ENCODE results near the gene OR2Z1. TPM values are rescaled to one million over a fixed set of nuclear protein-coding genes. Genes with fewer than 3 reads are reported as not detected.

OR2Z1 gene
- total and polyA plus RNA-seq, 2 of the 13 experiments (the other 11 are each of a cell fraction or from before 2014, with no cell fraction given) = not detected

GRCh38 chr19:8695911-8696310 lies 25.5 kb upstream of the OR2Z1 start:
- ChIA-PET CTCF (ENCODE audit: low intra/inter-chr PET ratio, low total read pairs) (no interaction called here), POLR2A (no interaction called here)
- FAIRE-seq (no peak), DNase-seq (ENCODE audit: low spot score) (no peak), ATAC-seq (no peak)
- intact Hi-C loops (cut with micrococcal nuclease; ENCODE audit: unreplicated experiment) = no loop called here
- H3K9ac ChIP-seq (ENCODE audit: insufficient read depth, low read depth, low read length) = no peak overlapping the region
- H2AFZ ChIP-seq (ENCODE audit: low read length) = no peak overlapping the region
- peaks cover 0 to 2% of the 10 kb centered on the region in 2 experiments; a peak in 1 of 5 replicates for H3K27me3 ChIP-seq (ENCODE audit: control insufficient read depth in 1 of 2, insufficient read depth in 2 of 2, low read length in 2 of 2)
- no peak overlapping the region for H3K4me3 ChIP-seq (replicated peaks in 1 of 3; ENCODE audit: insufficient read depth in 1 of 3, low read depth in 2 of 3, low read length in 3 of 3)
- 11% methylated on average over 6 of the region's 6 CpGs for WGBS (ENCODE audit: low lambda C conversion rate)
- H3K27ac ChIP-seq (ENCODE audit: extremely low read length, insufficient read depth, low read length) = no peak overlapping the region
- H3K9me3 ChIP-seq (ENCODE audit: low read length) = no peaks in the 10 kb centered on the region
- H4K20me1 ChIP-seq (ENCODE audit: insufficient read depth, low read length) = no peaks in the 10 kb centered on the region
- H3K4me2 ChIP-seq (ENCODE audit: low read depth, low read length) = no peak overlapping the region
- no peaks in the 10 kb centered on the region for H3K79me2 ChIP-seq (ENCODE audit: insufficient read depth, low read length)
- no TSS peak for BruUV-seq (replicated peaks)
- in situ Hi-C loops (cut with HindIII; ENCODE audit: extremely low pct_ligation_motif_present, low pct_unique_long_range_greater_than_20kb) = no loop called here
- no peaks in the 10 kb centered on the region for H3K4me1 ChIP-seq (ENCODE audit: insufficient read depth, low read length)
- TF ChIP-seq SPEN (CRISPR knock-in tag; IDR thresholded peaks at IDR 0.05; ENCODE audit: low read depth) (no peak), ZBTB34 (CRISPR knock-in tag; IDR thresholded peaks at IDR 0.05) (no peak), ZNF225 (CRISPR knock-in tag; IDR thresholded peaks at IDR 0.05) (no peak), SKIL (CRISPR knock-in tag; IDR thresholded peaks at IDR 0.05; ENCODE audit: borderline replicate concordance) (no peak), CEBPG (CRISPR knock-in tag; IDR thresholded peaks at IDR 0.05) (no peak), ZNF576 (CRISPR knock-in tag; IDR thresholded peaks at IDR 0.05) (no peak), NFKB2 (CRISPR knock-in tag; IDR thresholded peaks at IDR 0.05; ENCODE audit: borderline replicate concordance) (no peak), JUND (CRISPR knock-in tag; IDR thresholded peaks at IDR 0.05) (no peak), REXO4 (CRISPR knock-in tag; IDR thresholded peaks at IDR 0.05; ENCODE audit: borderline replicate concordance) (no peak), PRPF4 (IDR thresholded peaks at IDR 0.05; ENCODE audit: low read depth, low read length, poor library complexity, severe bottlenecking) (no peak), HNRNPL (IDR thresholded peaks at IDR 0.05; ENCODE audit: low read depth, low read length) (no peak), ZNF660 (CRISPR knock-in tag; IDR thresholded peaks at IDR 0.05; ENCODE audit: borderline replicate concordance, low read depth) (no peak)
- no peaks in the 10 kb centered on the region for H3K36me3 ChIP-seq (replicated peaks in 1 of 2; ENCODE audit: control insufficient read depth in 1 of 2, insufficient read depth in 2 of 2, low read length in 2 of 2)
